Activated CD4-positive, alpha-beta T cell treated with anti-CD3 and anti-CD28 coated beads for 24 hours (primary cell): Measurements from ENCODE around the gene TFB2M.

Experiments
- DNase-seq, 2 donors: peaks; one replicate each; pipeline ENCODE4 v3.0.0-alpha.2; 2020; ENCODE audit warnings: low read depth in 2 of 2

TFB2M gene

DNA sequence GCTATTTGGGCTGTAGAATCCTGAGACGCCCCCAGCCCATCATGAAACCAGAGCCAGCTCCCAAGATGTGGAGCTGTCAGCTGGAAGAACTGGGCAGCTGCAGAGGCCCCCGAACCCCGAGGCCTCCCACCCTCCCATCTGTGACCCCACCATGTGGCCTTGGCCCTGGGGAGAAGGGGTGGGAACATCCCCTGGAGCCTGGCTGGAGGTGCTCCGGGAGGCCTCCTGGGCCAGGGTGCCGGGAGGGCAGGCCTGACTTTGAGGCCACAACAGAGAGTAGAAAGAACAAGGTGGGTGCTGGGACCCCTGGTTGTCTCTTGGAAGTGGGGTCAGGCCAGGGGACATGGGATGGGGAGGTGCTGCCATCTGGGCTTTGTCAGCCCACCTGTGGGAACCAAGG lies 53.0 kb downstream of the TFB2M start:
- no peak for DNase-seq

DNA sequence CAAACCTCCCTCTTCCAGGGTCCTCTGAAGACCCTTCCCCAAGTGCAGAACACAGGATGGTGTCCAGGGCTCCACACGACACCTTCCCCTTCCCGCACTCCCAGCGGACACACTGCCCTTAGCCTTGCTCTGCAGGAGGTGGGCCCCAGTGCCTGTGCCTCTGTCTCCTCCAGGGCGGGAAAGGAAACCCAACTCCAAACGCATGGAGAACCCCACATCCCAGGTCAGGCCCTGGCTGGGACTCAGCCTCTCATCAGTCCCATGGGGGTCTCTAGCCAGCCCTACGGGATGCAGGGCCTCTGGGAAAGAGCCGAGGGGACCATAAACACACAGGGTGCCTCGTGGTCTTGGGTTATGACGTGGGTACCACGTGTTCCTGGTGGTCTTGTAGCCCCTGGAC lies 53.4 kb downstream of the TFB2M start:
- no peak for DNase-seq

DNA sequence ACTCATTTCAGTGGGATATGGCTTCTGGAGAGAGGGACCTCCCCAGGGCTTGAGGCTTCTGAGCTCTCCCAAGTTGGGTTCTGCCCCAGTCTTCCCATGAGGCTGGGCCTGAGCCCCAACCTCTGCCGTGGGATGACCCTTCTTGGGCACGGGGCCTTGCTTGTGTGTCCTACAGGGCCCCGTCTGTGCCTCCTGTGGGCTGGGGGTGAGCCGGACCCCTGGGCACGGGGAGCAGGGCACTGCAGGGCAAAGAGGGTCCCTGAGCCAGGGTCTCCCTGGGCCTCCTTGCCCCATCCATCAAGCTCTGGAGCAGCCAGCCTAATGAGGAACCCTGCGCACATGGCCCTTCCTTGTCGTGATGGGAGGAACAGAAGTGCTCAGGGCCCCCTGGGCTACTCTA lies 53.8 kb downstream of the TFB2M start:
- DNase-seq = no peak

DNA sequence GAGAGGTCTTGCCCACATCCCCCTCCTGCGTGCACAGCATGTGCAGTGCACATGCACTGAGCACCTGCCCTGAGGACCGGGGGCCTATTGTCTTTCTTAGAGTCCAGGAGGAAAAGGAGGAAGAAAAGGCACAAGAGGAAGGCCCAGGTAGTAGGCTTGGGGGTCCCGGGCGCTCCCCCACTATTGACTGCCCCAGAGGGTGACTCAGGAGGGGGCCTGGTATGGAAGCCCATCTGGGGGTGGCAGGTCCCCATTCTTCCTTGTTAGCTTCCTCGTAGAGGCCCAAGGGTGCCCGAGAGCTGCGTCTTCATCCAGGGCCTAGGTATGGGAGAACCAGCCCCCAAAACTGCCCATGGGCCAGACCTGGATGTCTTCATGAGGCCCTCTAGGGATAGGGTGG lies 54.9 kb downstream of the TFB2M start:
- DNase-seq = no peak

DNA sequence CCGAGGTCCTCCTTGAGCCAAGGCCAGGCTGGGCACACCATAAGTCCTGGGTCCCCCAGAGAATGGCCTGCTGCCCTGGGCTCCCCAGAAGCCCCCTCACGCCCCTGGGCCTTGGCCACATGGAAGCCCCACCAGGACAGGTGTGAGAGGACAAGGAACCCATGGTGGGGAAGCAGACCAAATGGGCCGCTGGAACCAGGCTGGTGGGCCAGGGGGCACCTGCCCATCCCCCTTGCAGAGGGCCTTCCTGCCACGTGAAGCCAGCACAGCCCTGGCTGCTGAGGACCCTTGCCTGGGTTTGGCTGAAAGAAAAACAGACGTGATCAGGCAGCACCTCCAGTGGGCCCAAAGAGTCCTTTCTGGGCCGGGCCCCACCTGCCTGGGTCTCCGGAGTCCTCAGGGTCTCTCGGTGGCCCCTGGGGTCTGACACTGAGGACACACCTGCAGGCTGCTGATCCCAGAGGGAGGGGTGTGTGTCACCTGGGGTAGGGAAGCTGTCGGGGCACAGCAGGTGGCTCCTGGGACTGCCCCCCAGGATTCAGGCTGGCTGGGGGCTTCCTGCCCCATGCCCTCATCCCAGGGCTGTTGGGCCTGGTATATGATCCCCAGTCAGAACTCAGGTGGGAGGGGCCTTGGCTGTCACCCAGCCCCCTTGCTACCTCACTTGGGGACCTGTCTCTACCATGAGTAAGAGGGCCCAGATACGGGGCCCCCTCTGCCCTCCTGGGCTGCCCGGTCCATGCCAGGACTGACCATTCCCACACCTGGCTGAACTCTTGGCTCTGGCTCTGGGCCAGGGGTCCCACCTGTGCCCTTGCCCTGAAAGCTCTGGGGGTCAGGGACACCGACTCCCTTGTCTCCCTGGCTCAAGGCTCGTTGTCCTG lies 55.7 kb downstream of the TFB2M start:
- no peak for DNase-seq

DNA sequence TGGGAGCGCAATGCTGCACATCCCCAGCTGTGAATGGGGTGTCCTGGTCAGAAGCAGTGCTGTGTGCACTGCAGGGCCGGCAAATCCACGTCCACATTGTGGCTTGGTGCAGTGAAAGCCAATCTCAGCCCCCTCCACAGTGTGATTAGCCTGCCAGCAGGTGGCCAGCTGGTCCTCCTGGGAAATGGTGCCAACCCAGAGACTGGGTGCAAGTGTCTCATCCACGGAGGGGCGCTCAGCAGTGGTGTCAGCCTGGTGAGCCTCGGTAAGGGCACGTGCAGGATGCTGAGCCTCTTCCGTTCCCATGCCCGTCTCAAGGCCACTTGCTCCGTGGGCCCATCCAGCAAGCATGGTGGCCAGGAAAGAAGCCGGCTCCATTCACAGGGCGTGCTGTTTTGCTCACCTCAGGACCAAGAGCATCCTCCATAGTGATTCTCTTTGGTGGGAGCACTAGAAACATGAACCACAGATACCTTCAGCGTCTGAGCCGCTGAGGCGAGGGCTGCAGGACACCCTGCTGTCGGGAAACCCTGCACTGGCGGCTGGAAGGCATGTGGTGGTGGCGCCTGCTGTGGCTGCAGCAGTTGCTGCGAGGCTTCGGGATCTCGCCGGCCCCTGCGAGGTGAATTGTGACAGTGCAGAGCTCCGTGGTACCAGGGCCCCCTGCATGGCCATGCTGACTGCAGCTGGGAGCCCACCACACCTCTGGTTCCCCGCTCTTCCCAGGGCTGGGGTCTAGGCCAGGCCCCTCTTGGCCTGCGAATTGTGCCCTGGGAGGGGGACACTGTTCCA lies 57.0 kb downstream of the TFB2M start:
- no peak for DNase-seq

DNA sequence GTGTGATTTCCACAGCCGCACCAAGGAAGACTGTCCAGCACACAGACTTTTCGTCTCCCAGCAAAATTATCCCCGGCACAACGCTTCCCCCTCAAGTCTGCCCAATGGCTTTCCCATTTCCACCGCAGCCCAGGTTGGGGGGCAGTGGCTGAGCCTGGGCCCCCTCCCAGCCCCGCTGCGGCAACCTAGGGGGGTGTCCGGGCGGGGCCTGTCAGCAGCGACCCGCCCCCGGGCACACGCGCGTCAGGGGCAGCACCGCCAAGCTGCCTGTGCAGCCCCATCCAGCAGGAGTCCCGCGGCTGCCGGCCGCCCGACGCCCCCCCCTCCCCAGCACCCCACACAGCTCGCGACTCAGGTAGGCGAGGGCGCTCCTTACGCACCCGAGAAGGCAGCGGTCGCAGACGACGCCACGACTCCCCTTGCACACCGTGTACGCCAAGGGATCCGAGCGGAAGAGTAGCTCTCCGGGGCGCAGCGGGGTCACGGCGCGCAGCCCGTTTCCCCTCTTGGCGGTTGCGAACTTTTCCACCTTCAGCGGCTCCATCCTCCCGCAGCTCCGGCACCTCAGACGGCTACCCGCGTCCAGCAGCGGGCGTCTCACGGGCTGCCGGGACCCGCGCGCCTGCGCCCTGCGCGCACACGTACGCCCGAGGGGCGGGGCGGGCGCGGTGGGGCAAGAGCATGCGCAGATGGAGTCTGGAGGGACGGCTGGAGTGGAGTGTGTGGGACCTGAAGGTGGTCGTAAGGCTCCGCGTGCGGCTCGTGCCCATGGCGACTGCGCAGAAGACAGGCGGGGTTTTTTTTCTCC lies 59.2 kb downstream of the TFB2M start, which contains the start of gene SMYD3:
Gene SMYD3, minus strand, starts transcription at position 606 of the 808 bp plus-strand sequence.
- DNase-seq = peak; percentile 54 to 56

DNA sequence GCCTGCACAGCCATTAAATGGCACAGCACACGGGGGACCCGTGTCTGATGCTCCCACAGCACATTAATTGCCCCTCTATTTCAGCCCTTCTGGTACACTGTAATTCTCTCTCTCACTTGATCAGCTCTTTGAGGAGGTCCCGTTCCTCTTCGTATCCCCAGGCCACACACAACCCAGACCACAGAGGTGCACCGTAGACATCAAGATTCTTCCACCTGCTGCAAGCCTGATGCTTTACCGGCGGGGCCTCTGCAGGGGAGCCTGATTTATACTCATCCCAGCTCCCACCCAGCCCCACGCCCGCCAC lies 59.7 kb downstream of the TFB2M start:
- no peak for DNase-seq

DNA sequence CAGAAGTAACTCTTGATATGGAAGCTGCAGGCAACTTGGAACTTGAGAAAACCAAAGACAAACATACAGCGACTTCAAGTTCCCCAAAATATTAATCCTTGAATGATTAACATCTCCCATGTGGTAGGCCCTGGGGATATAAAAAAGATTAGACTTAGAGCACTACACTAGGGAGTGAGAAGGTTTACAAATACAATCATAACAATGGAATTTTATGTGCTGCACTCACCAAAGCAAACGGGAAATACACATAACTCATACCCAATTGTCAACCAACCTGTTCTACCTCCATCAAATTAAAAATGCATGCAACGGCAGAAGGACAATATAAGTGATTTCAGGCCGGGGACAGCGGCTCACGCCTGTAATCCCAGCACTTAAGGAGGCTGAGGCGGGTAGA lies 62.7 kb downstream of the TFB2M start:
- no peak for DNase-seq

DNA sequence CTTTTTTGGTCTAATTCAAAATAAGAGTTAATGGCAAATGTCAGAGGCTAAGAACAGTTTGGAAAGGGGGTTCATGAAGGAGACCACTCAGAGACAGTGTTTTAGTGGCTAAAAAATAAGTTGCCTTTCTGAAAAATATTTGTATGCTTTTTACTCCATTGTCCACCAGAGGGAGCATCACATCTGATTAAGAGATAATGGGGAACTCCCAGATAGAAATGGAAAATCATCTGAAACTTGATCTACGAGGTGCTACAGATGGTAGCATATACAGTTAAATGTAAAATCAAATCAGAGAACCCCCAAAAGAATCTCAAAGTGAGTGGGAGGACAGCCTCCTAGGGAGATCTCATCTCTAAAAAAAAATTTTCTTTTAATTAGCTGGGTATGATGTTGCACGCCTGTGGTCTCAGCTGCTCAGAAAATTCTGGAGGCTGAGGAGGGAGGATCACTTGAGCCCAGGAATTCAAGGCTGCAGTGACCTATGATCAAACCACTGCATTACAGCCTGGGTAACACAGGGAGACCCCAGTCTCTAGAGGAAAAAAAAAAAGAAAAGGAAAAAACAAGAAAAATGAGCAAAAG lies 68.6 kb downstream of the TFB2M start:
- peak in 1 of 2 donors; percentile 17 for DNase-seq

DNA sequence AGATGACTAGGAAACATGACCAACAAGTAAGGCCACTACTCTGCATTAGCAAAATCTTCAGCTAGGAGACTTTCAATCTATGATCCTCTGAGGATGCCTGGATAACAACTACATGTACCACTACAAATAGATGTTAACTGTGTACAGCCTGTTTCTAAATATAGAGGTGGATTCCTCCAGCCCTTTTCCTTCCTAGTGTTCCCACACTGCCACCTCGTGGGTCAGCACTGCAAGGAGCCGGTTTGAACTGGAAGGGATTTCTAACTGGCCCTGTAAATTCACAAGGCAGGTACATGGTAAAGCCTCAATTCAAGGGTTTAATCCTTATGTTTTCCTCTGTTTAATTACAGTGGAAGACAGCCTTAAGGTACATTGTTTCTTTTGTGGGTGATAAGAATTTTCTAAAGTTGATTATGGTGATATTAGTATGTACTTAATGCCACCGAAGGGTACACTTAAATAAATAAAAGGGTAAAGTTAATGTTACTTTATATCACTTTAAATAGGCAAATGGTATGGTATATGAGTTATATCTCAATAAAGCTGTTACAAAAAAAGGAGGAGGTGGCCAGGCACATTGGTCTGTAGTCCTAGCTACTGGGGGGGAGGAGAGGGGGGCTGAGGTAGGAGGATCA lies 73.3 kb downstream of the TFB2M start:
- peak; percentile 25 to 26 for DNase-seq

DNA sequence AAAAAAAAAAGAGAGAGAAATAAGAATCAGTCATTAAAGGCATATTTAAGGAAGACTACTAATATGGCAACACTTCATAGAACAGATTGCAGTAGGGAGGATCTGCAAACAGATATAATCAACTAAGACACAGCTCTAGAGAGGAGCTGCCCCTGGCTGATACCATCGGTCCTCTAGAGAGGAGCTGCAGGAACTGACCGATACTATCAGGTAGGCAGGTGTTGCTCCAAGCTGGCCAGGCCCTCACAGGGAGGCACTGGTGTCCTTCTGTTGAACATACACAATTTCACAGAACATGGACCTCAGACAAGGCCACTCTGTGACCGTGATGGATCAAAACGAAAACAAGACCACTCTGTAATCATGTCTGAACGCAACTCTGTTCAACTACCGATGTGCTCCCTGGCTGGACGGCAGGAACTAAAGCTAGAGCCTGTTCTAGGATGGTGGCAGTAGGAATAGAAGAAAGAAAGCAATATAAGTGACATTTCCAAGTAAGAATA lies 74.5 kb downstream of the TFB2M start:
- no peak for DNase-seq
